ENCODE data around the gene CNST. TPM values are rescaled to one million over a fixed set of nuclear protein-coding genes. Genes with fewer than 3 reads are reported as not detected.
"Not testable (repeated sequence)": the region's sequence is repeated elsewhere in the genome, so short reads cannot be mapped to it uniquely, and the experiment has no call there.

The CNST gene
- total and polyA plus RNA-seq, 8 donors: 3.6 to 12.9 (median 8.9) TPM

DNA sequence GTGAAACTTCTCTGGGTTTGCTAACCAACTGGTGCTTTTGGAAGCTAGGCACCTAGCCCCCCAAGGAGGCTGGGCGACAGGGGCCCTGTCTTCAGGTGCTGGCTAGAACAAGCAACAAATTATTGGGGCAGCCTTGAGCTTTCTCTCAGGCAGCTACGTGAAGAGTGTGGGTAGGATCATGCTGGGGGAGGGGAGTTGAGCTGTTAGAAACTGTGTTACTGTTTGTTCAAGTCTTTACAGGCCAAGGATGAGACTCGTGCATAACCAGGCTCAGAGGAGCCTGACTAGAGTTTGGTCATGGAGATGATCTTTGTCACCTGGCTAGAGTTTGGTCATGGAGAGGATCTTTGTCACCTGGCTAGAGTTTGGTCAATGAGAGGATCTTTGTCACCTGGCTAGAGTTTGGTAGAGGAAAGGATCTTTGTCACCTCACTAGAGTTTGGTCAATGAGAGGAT, 145.3 kb downstream of the CNST start:
- H3K4me1 ChIP-seq: no peaks in the 10 kb centered on the region
- no peak overlapping the region for H3K27ac ChIP-seq
- no peaks in the 10 kb centered on the region for H3K27me3 ChIP-seq
- no peak for ATAC-seq
- DNase-seq: no peak
- H3K4me3 ChIP-seq: no peak overlapping the region
- no peaks in the 10 kb centered on the region for H3K36me3 ChIP-seq
- intact Hi-C loops (cut with DNase I): no loop called here
- no peaks in the 10 kb centered on the region for H3K9me3 ChIP-seq
- WGBS, 2 donors: 66% methylated on average over 3 of the region's 3 CpGs
- TF ChIP-seq, protein P1, sequence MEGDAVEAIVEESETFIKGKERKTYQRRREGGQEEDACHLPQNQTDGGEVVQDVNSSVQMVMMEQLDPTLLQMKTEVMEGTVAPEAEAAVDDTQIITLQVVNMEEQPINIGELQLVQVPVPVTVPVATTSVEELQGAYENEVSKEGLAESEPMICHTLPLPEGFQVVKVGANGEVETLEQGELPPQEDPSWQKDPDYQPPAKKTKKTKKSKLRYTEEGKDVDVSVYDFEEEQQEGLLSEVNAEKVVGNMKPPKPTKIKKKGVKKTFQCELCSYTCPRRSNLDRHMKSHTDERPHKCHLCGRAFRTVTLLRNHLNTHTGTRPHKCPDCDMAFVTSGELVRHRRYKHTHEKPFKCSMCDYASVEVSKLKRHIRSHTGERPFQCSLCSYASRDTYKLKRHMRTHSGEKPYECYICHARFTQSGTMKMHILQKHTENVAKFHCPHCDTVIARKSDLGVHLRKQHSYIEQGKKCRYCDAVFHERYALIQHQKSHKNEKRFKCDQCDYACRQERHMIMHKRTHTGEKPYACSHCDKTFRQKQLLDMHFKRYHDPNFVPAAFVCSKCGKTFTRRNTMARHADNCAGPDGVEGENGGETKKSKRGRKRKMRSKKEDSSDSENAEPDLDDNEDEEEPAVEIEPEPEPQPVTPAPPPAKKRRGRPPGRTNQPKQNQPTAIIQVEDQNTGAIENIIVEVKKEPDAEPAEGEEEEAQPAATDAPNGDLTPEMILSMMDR (IDR thresholded peaks at IDR 0.05): no peak
- no peak for FAIRE-seq

DNA sequence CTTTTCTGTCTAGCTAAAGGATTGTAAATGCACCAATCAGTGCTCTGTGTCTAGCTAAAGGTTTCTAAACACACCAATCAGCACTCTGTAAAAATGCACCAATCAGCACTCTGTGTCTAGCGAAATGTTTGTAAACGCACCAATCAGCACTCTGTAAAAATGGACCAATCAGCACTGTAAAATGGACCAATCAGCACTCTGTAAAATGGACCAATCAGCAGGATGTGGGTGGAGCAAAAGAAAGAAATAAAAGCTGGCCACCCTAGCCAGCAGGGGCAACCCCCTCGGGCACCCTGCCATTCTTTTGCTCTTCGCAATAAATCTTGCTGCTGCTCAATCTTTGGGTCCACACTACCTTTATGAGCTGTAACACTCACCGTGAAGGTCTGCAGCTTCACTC, 146.2 kb downstream of the CNST start:
- DNase-seq; ATAC-seq; H3K4me1 ChIP-seq; H3K9me3 ChIP-seq; intact Hi-C loops (cut with DNase I); H3K27me3 ChIP-seq; H3K36me3 ChIP-seq; FAIRE-seq; H3K27ac ChIP-seq; H3K4me3 ChIP-seq: not testable (repeated sequence)
- 85 to 95% methylated on average over 5 of the region's 5 CpGs for WGBS, 2 donors

Other genes with a start within 250 kb of the CNST start
- gene SMYD3, start 59.2 kb upstream of the CNST start, total RNA-seq: 10 to 100 TPM in 1 of 6 donors, 1 to 10 TPM in 5; 4.6 to 10.5 (median 6.7) TPM
- 1 to 10 TPM; 5.7 to 8.6 TPM for gene SMYD3, start 59.2 kb upstream of the CNST start, polyA plus RNA-seq
- gene TFB2M, start 195 bp upstream of the CNST start, total RNA-seq: 1 to 10 TPM; 3.7 to 9.5 (median 7.1) TPM
- gene TFB2M, start 195 bp upstream of the CNST start, polyA plus RNA-seq: 1 to 10 TPM; 3.3 to 8.3 TPM
- gene SCCPDH, start 158.0 kb downstream of the CNST start, total RNA-seq: 10 to 100 TPM in 4 of 6 donors, 1 to 10 TPM in 2; 8.9 to 17.9 (median 11.9) TPM
- gene SCCPDH, start 158.0 kb downstream of the CNST start, polyA plus RNA-seq: 10 to 100 TPM in 1 of 2 donors, 1 to 10 TPM in 1; 6.9 to 17.8 TPM

Data from pancreas (tissue), 10 donors.